ENCODE measurements around the gene CAMTA1. TPM values are rescaled to one million over a fixed set of nuclear protein-coding genes. Genes with fewer than 3 reads are reported as not detected.

Gene CAMTA1
- total RNA-seq, 4 donors from 2014 or later: 86.3 to 170 (median 132) TPM

GRCh38 chr1:7352364-7352763 is 567.1 kb downstream of the CAMTA1 start:
- no peak overlapping the region for H3K4me3 ChIP-seq
- H3K36me3 ChIP-seq: no peaks in the 10 kb centered on the region
- ATAC-seq: no peak
- H3K4me1 ChIP-seq: no peaks in the 10 kb centered on the region
- 100% methylated on average over 1 of the region's 4 CpGs; no CpG with 5 or more reads in 1 of the 2 donors for WGBS, 2 donors (ENCODE audit: low coverage in 1 of 2)
- no peaks in the 10 kb centered on the region for H3K9me3 ChIP-seq
- H3K27ac ChIP-seq: no peak overlapping the region
- TF ChIP-seq CTCF (IDR thresholded peaks at IDR 0.05) (no peak), POLR2A (IDR thresholded peaks at IDR 0.05) (no peak), EP300 (IDR thresholded peaks at IDR 0.05) (no peak), POLR2AphosphoS5 (IDR thresholded peaks at IDR 0.05) (no peak)
- peaks cover 10% of the 10 kb centered on the region for H3K27me3 ChIP-seq

- no peaks in the 10 kb centered on the region for H3K9me3 ChIP-seq
- 60% methylated on average over 1 of the region's 4 CpGs; no CpG with 5 or more reads in 1 of the 2 donors for WGBS, 2 donors (ENCODE audit: low coverage in 1 of 2)
- ATAC-seq: no peak
Observed at GRCh38 chr1:7352974-7353373, 567.7 kb downstream of the CAMTA1 start.

GRCh38 chr1:7355646-7356045 is 570.4 kb downstream of the CAMTA1 start:
- Histone ChIP-seq H3K36me3 (no peaks in the 10 kb centered on the region), H3K9me3 (no peaks in the 10 kb centered on the region), H3K4me3 (no peak overlapping the region), H3K27ac (no peak overlapping the region), H3K4me1 (no peaks in the 10 kb centered on the region), H3K27me3 (peaks cover 10% of the 10 kb centered on the region)
- no peak for ATAC-seq
- TF ChIP-seq POLR2A (IDR thresholded peaks at IDR 0.05) (no peak), CTCF (IDR thresholded peaks at IDR 0.05) (no peak), EP300 (IDR thresholded peaks at IDR 0.05) (no peak), POLR2AphosphoS5 (IDR thresholded peaks at IDR 0.05) (no peak)
- WGBS, 2 donors (ENCODE audit: low coverage in 1 of 2): 100% methylated on average over 1 to 2 of the region's 2 CpGs

More at GRCh38 chr1:7352974-7353373, 567.7 kb downstream of the CAMTA1 start:
- H3K27ac ChIP-seq: no peak overlapping the region
- no peaks in the 10 kb centered on the region for H3K4me1 ChIP-seq
- no peak for TF ChIP-seq EP300 (IDR thresholded peaks at IDR 0.05)
- TF ChIP-seq CTCF (IDR thresholded peaks at IDR 0.05): no peak
- no peak for TF ChIP-seq POLR2AphosphoS5 (IDR thresholded peaks at IDR 0.05)
- no peak for TF ChIP-seq POLR2A (IDR thresholded peaks at IDR 0.05)
- no peak overlapping the region for H3K4me3 ChIP-seq
- peaks cover 10% of the 10 kb centered on the region for H3K27me3 ChIP-seq
- no peaks in the 10 kb centered on the region for H3K36me3 ChIP-seq

GRCh38 chr1:7356079-7356478 is 570.8 kb downstream of the CAMTA1 start:
- no peak overlapping the region for H3K27ac ChIP-seq
- no peaks in the 10 kb centered on the region for H3K4me1 ChIP-seq
- H3K9me3 ChIP-seq: no peaks in the 10 kb centered on the region
- WGBS, 2 donors (ENCODE audit: low coverage in 1 of 2): 100% methylated on average over 2 of the region's 5 CpGs; no CpG with 5 or more reads in 1 of the 2 donors
- no peak overlapping the region for H3K4me3 ChIP-seq
- no peaks in the 10 kb centered on the region for H3K36me3 ChIP-seq
- no peak for ATAC-seq
- peaks cover 10% of the 10 kb centered on the region for H3K27me3 ChIP-seq
- TF ChIP-seq CTCF (IDR thresholded peaks at IDR 0.05) (no peak), POLR2A (IDR thresholded peaks at IDR 0.05) (no peak), POLR2AphosphoS5 (IDR thresholded peaks at IDR 0.05) (no peak), EP300 (IDR thresholded peaks at IDR 0.05) (no peak)

GRCh38 chr1:7358425-7358824 is 573.2 kb downstream of the CAMTA1 start:
- Histone ChIP-seq H3K4me1 (no peaks in the 10 kb centered on the region), H3K27ac (no peak overlapping the region), H3K36me3 (no peaks in the 10 kb centered on the region), H3K27me3 (peaks cover 10% of the 10 kb centered on the region), H3K4me3 (no peak overlapping the region), H3K9me3 (no peaks in the 10 kb centered on the region)
- no peak for ATAC-seq
- no peak for TF ChIP-seq POLR2A (IDR thresholded peaks at IDR 0.05)
- WGBS, 2 donors (ENCODE audit: low coverage in 1 of 2): 70 to 82% methylated on average over 5 to 9 of the region's 11 CpGs
